ENCODE results near the gene ZNF407.

ZNF407 gene

GRCh38 chr18:74722237-74722636 lies 124.6 kb downstream of the ZNF407 start:
- no peak for DNase-seq (ENCODE audit: low read depth in 2 of 2)

- no peak for DNase-seq (ENCODE audit: low read depth in 2 of 2)
Observed at GRCh38 chr18:74724186-74724585, 126.5 kb downstream of the ZNF407 start.

- no peak for DNase-seq (ENCODE audit: low read depth in 2 of 2)
Observed at GRCh38 chr18:74725690-74726089, 128.0 kb downstream of the ZNF407 start.

- DNase-seq (ENCODE audit: low read depth in 2 of 2): no peak
Observed at GRCh38 chr18:74728586-74728985, 130.9 kb downstream of the ZNF407 start.

- no peak for DNase-seq (ENCODE audit: low read depth in 2 of 2)
Observed at GRCh38 chr18:74731097-74731496, 133.4 kb downstream of the ZNF407 start.

GRCh38 chr18:74732380-74732779 lies 134.7 kb downstream of the ZNF407 start:
- DNase-seq (ENCODE audit: low read depth in 2 of 2): no peak

- DNase-seq (ENCODE audit: low read depth in 2 of 2): no peak
Observed at GRCh38 chr18:74733598-74733997, 135.9 kb downstream of the ZNF407 start.

- DNase-seq (ENCODE audit: low read depth in 2 of 2): no peak
Observed at GRCh38 chr18:74734013-74734444, 136.4 kb downstream of the ZNF407 start.

GRCh38 chr18:74739926-74740325 lies 142.3 kb downstream of the ZNF407 start:
- no peak for DNase-seq (ENCODE audit: low read depth in 2 of 2)

GRCh38 chr18:74742573-74743243 lies 145.0 kb downstream of the ZNF407 start:
- DNase-seq (ENCODE audit: low read depth in 2 of 2): no peak

GRCh38 chr18:74745633-74746403 lies 148.1 kb downstream of the ZNF407 start:
- no peak for DNase-seq (ENCODE audit: low read depth in 2 of 2)

- DNase-seq (ENCODE audit: low read depth in 2 of 2): no peak
Observed at GRCh38 chr18:74748809-74749208, 151.1 kb downstream of the ZNF407 start.

- no peak for DNase-seq (ENCODE audit: low read depth in 2 of 2)
Observed at GRCh38 chr18:74758995-74759394, 161.3 kb downstream of the ZNF407 start.

GRCh38 chr18:74760026-74760425 lies 162.4 kb downstream of the ZNF407 start:
- no peak for DNase-seq (ENCODE audit: low read depth in 2 of 2)

GRCh38 chr18:74760436-74760835 lies 162.8 kb downstream of the ZNF407 start:
- no peak for DNase-seq (ENCODE audit: low read depth in 2 of 2)

- no peak for DNase-seq (ENCODE audit: low read depth in 2 of 2)
Observed at GRCh38 chr18:74766251-74766650, 168.6 kb downstream of the ZNF407 start.

- no peak for DNase-seq (ENCODE audit: low read depth in 2 of 2)
Observed at GRCh38 chr18:74768096-74768495, 170.4 kb downstream of the ZNF407 start.

GRCh38 chr18:74773171-74773624 lies 175.5 kb downstream of the ZNF407 start:
- no peak for DNase-seq (ENCODE audit: low read depth in 2 of 2)

GRCh38 chr18:74774486-74774885 lies 176.8 kb downstream of the ZNF407 start:
- no peak for DNase-seq (ENCODE audit: low read depth in 2 of 2)

GRCh38 chr18:74775239-74775638 lies 177.6 kb downstream of the ZNF407 start:
- no peak for DNase-seq (ENCODE audit: low read depth in 2 of 2)

- DNase-seq (ENCODE audit: low read depth in 2 of 2): no peak
Observed at GRCh38 chr18:74778191-74778847, 180.6 kb downstream of the ZNF407 start.

GRCh38 chr18:74784752-74785151 lies 187.1 kb downstream of the ZNF407 start:
- no peak for DNase-seq (ENCODE audit: low read depth in 2 of 2)

GRCh38 chr18:74785632-74786031 lies 188.0 kb downstream of the ZNF407 start:
- no peak for DNase-seq (ENCODE audit: low read depth in 2 of 2)

Measured in stimulated activated CD8-positive, alpha-beta memory T cell treated with anti-CD3 and anti-CD28 coated beads, Interleukin-15, amount 100 ng/mL, for 48 hours (primary cell).